SK-N-SH (cell line): ENCODE results near the gene PPARD.

Experiments used
- CTCF ChIP-seq: fragments of 200-600 bp; sonication (generic); IDR thresholded peaks from 2 replicates; pipeline ENCODE4 v1.6.1; 2017; ENCODE audit warnings: antibody characterized with exemption, mild to moderate bottlenecking, moderate library complexity
- EZH2phosphoT487 ChIP-seq: fragments of 200-600 bp; sonication (generic); IDR thresholded peaks from 2 replicates; pipeline ENCODE4 v1.6.1; 2017; ENCODE audit warnings: low read depth, mixed run types, mild to moderate bottlenecking, antibody characterized with exemption, moderate library complexity, borderline replicate concordance
- JUND ChIP-seq: IDR thresholded peaks from 2 replicates; pipeline ENCODE4 v1.4.0; 2012
- NRF1 ChIP-seq: IDR thresholded peaks from 2 replicates; pipeline ENCODE4 v1.6.1; 2012; ENCODE audit warnings: low read depth, mild to moderate bottlenecking, low read length
- PBX3 ChIP-seq: IDR thresholded peaks from 2 replicates; pipeline ENCODE4; 2012
- RAD21 ChIP-seq: IDR thresholded peaks from 2 replicates; pipeline ENCODE4 v1.6.1; 2012; ENCODE audit warnings: mild to moderate bottlenecking, low read length
- REST ChIP-seq: IDR thresholded peaks from 2 replicates; pipeline ENCODE4 v1.6.1; 2012; ENCODE audit warnings: mild to moderate bottlenecking, low read depth, low read length, moderate library complexity
- RFX5 ChIP-seq: IDR thresholded peaks from 2 replicates; pipeline ENCODE4 v1.6.1; 2012; ENCODE audit warnings: mild to moderate bottlenecking, improper control_type of control experiment, low read length
- TEAD4 ChIP-seq: IDR thresholded peaks from 2 replicates; pipeline ENCODE4 v1.4.0; 2012; ENCODE audit warnings: mild to moderate bottlenecking, borderline replicate concordance; ENCODE audit not compliant: insufficient read depth
- USF2 ChIP-seq: fragments of 150-350 bp; IDR thresholded peaks from 2 replicates; pipeline ENCODE4 v1.6.1; 2017; ENCODE audit warnings: antibody characterized with exemption, low read length, low read depth, borderline replicate concordance
- YY1 ChIP-seq: IDR thresholded peaks from 2 replicates; pipeline ENCODE4 v1.4.0; 2012; ENCODE audit warnings: low read depth, mild to moderate bottlenecking
- TF ChIP-seq, protein P1 (sequence below): IDR thresholded peaks from 2 replicates; pipeline ENCODE4 v1.4.0; 2012; ENCODE audit warnings: low read depth

- no peak for TF ChIP-seq CTCF
- TF ChIP-seq JUND: no peak
- TF ChIP-seq TEAD4: no peak
- no peak for TF ChIP-seq USF2
- no peak for TF ChIP-seq EZH2phosphoT487
- TF ChIP-seq NRF1: no peak
- TF ChIP-seq PBX3: no peak
- TF ChIP-seq RAD21: no peak
- TF ChIP-seq RFX5: no peak
- no peak for TF ChIP-seq YY1
- TF ChIP-seq REST: no peak
- TF ChIP-seq, protein P1, sequence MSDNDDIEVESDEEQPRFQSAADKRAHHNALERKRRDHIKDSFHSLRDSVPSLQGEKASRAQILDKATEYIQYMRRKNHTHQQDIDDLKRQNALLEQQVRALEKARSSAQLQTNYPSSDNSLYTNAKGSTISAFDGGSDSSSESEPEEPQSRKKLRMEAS: no peak
Measured at GRCh38 chr6:35403544-35404442, 61.4 kb downstream of the PPARD start.
